ENCODE results near the gene LGALS3.

GRCh38 chr14:55131370-55132137 is 2.5 kb downstream of the LGALS3 start:
- TF ChIP-seq POLR2A (IDR thresholded peaks at IDR 0.05) (no peak), POLR2AphosphoS5 (IDR thresholded peaks at IDR 0.05) (no peak), EP300 (IDR thresholded peaks at IDR 0.05) (no peak)
- TF ChIP-seq, protein P1, sequence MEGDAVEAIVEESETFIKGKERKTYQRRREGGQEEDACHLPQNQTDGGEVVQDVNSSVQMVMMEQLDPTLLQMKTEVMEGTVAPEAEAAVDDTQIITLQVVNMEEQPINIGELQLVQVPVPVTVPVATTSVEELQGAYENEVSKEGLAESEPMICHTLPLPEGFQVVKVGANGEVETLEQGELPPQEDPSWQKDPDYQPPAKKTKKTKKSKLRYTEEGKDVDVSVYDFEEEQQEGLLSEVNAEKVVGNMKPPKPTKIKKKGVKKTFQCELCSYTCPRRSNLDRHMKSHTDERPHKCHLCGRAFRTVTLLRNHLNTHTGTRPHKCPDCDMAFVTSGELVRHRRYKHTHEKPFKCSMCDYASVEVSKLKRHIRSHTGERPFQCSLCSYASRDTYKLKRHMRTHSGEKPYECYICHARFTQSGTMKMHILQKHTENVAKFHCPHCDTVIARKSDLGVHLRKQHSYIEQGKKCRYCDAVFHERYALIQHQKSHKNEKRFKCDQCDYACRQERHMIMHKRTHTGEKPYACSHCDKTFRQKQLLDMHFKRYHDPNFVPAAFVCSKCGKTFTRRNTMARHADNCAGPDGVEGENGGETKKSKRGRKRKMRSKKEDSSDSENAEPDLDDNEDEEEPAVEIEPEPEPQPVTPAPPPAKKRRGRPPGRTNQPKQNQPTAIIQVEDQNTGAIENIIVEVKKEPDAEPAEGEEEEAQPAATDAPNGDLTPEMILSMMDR (IDR thresholded peaks at IDR 0.05): peak in 1 of 2 donors; percentile 14
